GM18520 (cell line): ENCODE results near the gene PIGO.
A peak's percentile ranks its signal among the peaks of the same experiment; 100 is the strongest.

Experiments used
- ATAC-seq: cut with Tn5 transposase; IDR thresholded peaks from one replicate; pipeline ENCODE4 v1.9.1; 2021; ENCODE audit not compliant: unreplicated experiment

Gene PIGO

GRCh38 chr9:35072461-35073278 is 23.7 kb downstream of the PIGO start, which contains the start of gene VCP:
VCP (minus strand) TSS chr9:35072625; CDS start chr9:35072353, 272 bp downstream.
- ATAC-seq: peak; percentile 81

GRCh38 chr9:35071814-35072460 is 24.5 kb downstream of the PIGO start:
- peak; percentile 39 for ATAC-seq

GRCh38 chr9:35070823-35071813 is 25.3 kb downstream of the PIGO start:
- no peak for ATAC-seq

GRCh38 chr9:35069020-35069419 is 27.4 kb downstream of the PIGO start:
- no peak for ATAC-seq

GRCh38 chr9:35067056-35067455 is 29.3 kb downstream of the PIGO start:
- no peak for ATAC-seq

GRCh38 chr9:35060548-35061207 is 35.7 kb downstream of the PIGO start:
- no peak for ATAC-seq

- ATAC-seq: no peak
These were observed 37.0 kb downstream of the PIGO start for GRCh38 chr9:35059438-35059837.

- ATAC-seq: no peak
These were observed 39.1 kb downstream of the PIGO start for GRCh38 chr9:35057271-35057620.

- no peak for ATAC-seq
These were observed 39.7 kb downstream of the PIGO start for GRCh38 chr9:35056571-35057270.

GRCh38 chr9:35054871-35055644 is 41.3 kb downstream of the PIGO start:
- no peak for ATAC-seq

GRCh38 chr9:35054185-35054835 is 42.1 kb downstream of the PIGO start:
- ATAC-seq: no peak

- no peak for ATAC-seq
These were observed 45.1 kb downstream of the PIGO start for GRCh38 chr9:35051069-35051967.

GRCh38 chr9:35048511-35048910 is 47.9 kb downstream of the PIGO start:
- no peak for ATAC-seq

GRCh38 chr9:35044071-35044470 is 52.3 kb downstream of the PIGO start:
- ATAC-seq: no peak

GRCh38 chr9:35042891-35043545 is 53.4 kb downstream of the PIGO start:
- no peak for ATAC-seq

- no peak for ATAC-seq
These were observed 54.2 kb downstream of the PIGO start for GRCh38 chr9:35042081-35042604.
